ENCODE data around the gene BPIFB1.

GRCh38 chr20:33349493-33349892 lies 66.5 kb downstream of the BPIFB1 start:
- TF ChIP-seq CTCF (IDR thresholded peaks at IDR 0.05; ENCODE audit: poor library complexity) (no peak), EZH2 (IDR thresholded peaks at IDR 0.05; ENCODE audit: borderline replicate concordance) (no peak)
